Astrocyte of the cerebellum (primary cell): ENCODE results near the gene CALCOCO1.
A peak's percentile ranks its signal among the peaks of the same experiment; 100 is the strongest.
"Not testable (repeated sequence)": the region's sequence is repeated elsewhere in the genome, so short reads cannot be mapped to it uniquely, and the experiment has no call there.

ENCODE experiments used
- DNase-seq: peaks from one replicate; pipeline ENCODE4 v3.0.0-alpha.2; 2011; ENCODE audit warnings: low read depth
- H3K4me3 ChIP-seq: 2 replicates; pipeline ENCODE4 v1.5.1; 2011; ENCODE audit warnings: mild to moderate bottlenecking, low read depth, low read length, moderate library complexity
- in situ Hi-C: cut with HindIII; loops from 2 replicates; pipeline ENCODE4 v1.10.0; 2017; ENCODE audit warnings: low sequenced_read_pairs
- TF ChIP-seq, protein P1 (sequence below): IDR thresholded peaks from 2 replicates; pipeline ENCODE4 v1.5.1; 2012; ENCODE audit warnings: low read length, low read depth, moderate library complexity, mild to moderate bottlenecking; ENCODE audit errors: missing control alignments

Gene CALCOCO1

DNA sequence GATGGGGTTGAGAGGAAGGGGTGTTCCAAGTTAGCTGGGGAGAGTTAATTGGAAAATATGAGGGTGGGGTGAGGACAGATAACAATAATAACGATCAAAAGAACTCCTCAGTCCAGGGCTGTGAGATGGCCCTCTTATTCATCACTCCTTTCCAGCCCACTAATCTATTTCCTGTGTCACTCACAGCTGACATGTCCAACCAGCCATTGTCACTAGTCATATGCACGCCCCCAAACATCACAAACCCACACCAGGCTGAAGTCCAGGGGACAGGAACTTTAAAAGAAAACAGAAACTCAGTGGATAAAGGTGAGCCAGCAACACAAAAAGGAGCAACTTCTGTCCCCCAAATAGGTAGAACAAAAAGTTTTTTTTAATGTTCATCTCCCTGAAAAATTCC is 911 bp downstream of the CALCOCO1 start:
- H3K4me3 ChIP-seq, result peak overlapping the region; percentile 92
- TF ChIP-seq, protein P1, sequence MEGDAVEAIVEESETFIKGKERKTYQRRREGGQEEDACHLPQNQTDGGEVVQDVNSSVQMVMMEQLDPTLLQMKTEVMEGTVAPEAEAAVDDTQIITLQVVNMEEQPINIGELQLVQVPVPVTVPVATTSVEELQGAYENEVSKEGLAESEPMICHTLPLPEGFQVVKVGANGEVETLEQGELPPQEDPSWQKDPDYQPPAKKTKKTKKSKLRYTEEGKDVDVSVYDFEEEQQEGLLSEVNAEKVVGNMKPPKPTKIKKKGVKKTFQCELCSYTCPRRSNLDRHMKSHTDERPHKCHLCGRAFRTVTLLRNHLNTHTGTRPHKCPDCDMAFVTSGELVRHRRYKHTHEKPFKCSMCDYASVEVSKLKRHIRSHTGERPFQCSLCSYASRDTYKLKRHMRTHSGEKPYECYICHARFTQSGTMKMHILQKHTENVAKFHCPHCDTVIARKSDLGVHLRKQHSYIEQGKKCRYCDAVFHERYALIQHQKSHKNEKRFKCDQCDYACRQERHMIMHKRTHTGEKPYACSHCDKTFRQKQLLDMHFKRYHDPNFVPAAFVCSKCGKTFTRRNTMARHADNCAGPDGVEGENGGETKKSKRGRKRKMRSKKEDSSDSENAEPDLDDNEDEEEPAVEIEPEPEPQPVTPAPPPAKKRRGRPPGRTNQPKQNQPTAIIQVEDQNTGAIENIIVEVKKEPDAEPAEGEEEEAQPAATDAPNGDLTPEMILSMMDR, result no peak
- DNase-seq, result no peak
- in situ Hi-C loops, result no loop called here

DNA sequence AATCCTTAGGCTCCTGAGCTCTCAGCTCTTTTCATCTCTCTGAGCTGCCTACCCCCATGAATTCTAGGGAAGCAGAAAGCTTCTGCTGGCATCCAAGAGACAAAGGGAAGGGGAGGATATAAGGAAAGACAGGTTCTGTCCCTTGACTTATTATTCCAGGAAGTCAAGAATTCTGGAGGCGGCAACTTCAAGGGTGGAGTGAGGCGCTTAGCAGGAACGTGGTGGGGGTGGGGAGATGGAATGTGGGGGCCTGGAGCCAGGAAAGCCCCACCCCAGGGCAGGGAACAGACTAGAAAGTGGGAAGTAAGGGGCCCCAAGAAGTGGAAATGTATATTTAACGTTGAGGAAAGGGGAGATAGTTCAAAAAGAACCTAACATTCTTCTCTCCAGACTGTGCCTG is 1.4 kb downstream of the CALCOCO1 start:
- H3K4me3 ChIP-seq, result peak overlapping the region; percentile 92
- DNase-seq, result no peak
- in situ Hi-C loops, result no loop called here
- TF ChIP-seq, protein P1, result no peak

DNA sequence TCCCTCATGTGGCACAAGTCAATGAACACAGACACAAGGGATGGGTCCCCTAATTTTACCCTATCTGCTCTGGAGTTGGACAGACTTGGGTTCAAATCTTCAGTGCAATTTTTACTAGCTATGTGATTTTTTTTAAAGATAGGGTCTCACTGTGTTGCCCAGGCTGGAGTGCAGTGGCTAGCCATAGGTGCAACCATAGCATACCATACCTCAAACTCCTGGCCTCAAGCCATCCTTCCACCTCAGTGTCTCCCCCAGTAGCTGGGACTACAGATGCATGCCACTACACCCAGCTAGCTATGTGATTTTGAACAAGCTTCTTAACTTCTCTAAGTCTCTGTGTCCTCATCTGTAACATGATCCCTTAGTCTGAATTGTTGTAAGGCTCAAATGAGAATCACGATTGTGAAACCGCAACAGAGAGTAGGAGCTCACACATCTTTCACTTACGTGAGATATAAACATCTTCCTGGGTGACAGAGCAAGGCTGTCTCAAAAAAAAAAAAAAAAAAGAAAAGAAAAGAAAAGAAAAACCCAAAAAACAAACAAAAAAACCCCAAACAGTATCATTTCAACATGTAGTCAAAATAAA is 4.7 kb downstream of the CALCOCO1 start:
- TF ChIP-seq, protein P1, result no peak
- H3K4me3 ChIP-seq, result no peak overlapping the region
- in situ Hi-C loops, result no loop called here
- no peak for DNase-seq

DNA sequence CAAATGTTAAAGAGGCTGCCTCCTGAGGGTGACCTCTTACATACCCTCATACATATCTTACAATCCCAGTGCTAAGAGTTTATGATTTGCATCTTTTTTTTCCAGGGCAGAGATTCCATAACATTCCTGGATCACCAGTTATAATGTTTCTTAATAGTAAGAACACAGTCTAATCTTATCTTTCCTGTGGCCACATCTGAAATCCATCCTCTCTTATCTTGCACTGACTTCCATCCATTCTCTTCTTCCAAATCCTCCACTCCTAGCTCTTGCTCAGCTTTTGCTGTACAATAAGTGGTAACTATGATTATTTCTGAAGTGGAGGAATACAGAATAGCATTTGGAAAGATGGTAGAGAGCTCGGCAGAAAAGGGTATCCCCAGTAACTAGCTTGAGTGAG is 6.3 kb downstream of the CALCOCO1 start:
- in situ Hi-C loops, result no loop called here
- H3K4me3 ChIP-seq, result no peak overlapping the region
- TF ChIP-seq, protein P1, result no peak
- no peak for DNase-seq

DNA sequence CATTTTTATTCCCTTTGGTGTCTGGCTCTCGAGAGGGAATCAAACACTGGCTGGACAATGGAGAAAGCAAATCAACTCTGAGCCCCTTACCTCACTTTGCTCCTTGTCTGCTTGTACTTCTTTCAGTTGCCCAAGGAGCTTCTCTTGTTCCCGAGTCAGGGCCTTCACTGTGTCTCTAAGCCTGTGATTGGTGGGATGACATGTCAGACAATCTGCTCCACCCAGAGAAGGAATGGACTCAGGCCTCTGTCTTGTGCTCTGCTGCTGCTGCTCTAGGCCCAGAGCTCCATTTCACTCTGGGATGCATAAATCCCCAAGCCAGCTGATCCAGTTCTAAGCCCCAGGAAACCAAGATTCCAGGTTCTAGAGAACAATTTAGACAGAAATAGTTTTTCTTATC is 7.6 kb downstream of the CALCOCO1 start:
- in situ Hi-C loops, result no loop called here
- no peak overlapping the region for H3K4me3 ChIP-seq
- TF ChIP-seq, protein P1, result no peak
- no peak for DNase-seq

DNA sequence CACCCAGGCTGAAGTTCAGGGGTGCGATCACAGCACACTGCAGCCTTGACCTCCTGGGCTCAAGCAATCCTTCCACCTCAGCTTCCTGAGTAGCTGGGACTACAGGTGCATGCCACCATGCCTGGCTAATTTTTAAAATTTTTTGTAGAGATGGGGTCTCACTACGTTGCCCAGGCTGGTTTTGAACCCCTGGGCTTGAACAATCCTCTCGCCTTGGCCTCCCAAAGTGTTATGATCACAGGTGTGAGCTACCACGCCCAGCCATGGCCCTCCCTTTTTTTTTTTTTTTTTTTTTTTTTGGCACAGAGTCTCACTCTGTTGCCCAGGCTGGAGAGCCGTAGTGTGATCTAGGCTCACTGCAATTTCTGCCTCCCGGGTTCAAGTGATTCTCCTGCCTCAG is 8.7 kb downstream of the CALCOCO1 start:
- in situ Hi-C loops, DNase-seq, H3K4me3 ChIP-seq: not testable (repeated sequence)

DNA sequence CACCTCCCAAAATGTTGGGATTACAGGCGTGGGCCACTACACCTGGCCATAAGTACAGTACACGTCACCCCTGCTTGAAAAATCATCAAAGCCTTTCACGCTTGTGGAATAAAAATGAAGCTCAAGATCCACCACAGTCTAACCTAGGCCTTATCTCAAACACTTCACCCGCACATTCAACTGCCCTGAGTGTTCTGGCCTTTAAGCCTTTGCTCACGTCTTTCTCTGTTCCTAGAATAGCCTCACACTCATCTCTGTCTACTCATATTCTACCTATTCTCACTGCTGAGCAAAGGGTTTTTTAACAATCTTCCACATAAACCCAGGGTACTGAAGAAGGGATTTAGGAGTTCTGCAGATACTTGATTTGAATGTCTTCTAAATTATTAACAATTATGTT is 9.9 kb downstream of the CALCOCO1 start:
- no peak for DNase-seq
- TF ChIP-seq, protein P1, result no peak
- no peak overlapping the region for H3K4me3 ChIP-seq
- in situ Hi-C loops, result no loop called here
